Natural killer cell (primary cell): ENCODE measurements around the gene TRIM41. TPM values are rescaled to one million over a fixed set of nuclear protein-coding genes. Genes with fewer than 3 reads are reported as not detected.

Source experiments
- ATAC-seq, 3 donors: fragments of 150-1000 bp in 2 of 3; fragments of 200-7000 bp in 1 of 3; cut with Tn5 transposase; 1 replicate in 1 of 3; 2 replicates in 2 of 3; pipeline ENCODE4 v1.10.0; 2021; ENCODE audit warnings: mild to moderate bottlenecking in 2 of 3, moderate library complexity in 2 of 3
- DNase-seq, 2 donors: peaks; one replicate each; pipeline versions ENCODE4 v3.0.0 to v3.0.0-alpha.2; 2013 to 2021; ENCODE audit warnings: mixed read lengths in 1 of 2
- H3K27ac ChIP-seq: one replicate; pipeline ENCODE4 v1.5.1; 2013; ENCODE audit warnings: mild to moderate bottlenecking, low read length
- H3K27me3 ChIP-seq: one replicate; pipeline ENCODE4 v1.6.1; 2013; ENCODE audit warnings: low read length; ENCODE audit not compliant: control insufficient read depth, insufficient read depth
- H3K36me3 ChIP-seq: one replicate; pipeline ENCODE4 v1.6.1; 2013; ENCODE audit warnings: low read length; ENCODE audit not compliant: control insufficient read depth, insufficient read depth
- H3K4me1 ChIP-seq: one replicate; pipeline ENCODE4 v1.6.1; 2013; ENCODE audit warnings: low read length; ENCODE audit not compliant: control insufficient read depth, insufficient read depth
- H3K4me3 ChIP-seq: one replicate; pipeline ENCODE4 v1.5.1; 2013; ENCODE audit warnings: low read length
- H3K9me3 ChIP-seq: one replicate; pipeline ENCODE4 v1.6.1; 2013; ENCODE audit warnings: low read length; ENCODE audit not compliant: control insufficient read depth, insufficient read depth
- H3K27ac Mint-ChIP-seq, 2 donors: one replicate each; pipeline ENCODE4 v1.8.0; 2022; ENCODE audit warnings: mild to moderate bottlenecking in 2 of 2, mixed read lengths in 2 of 2, moderate library complexity in 1 of 2
- H3K27me3 Mint-ChIP-seq, 2 donors: one replicate each; pipeline ENCODE4 v1.8.0; 2022; ENCODE audit warnings: low read depth in 2 of 2, mixed read lengths in 2 of 2
- H3K36me3 Mint-ChIP-seq: one replicate; pipeline ENCODE4 v1.8.0; 2022; ENCODE audit warnings: mixed read lengths
- H3K4me1 Mint-ChIP-seq, 2 donors: one replicate each; pipeline ENCODE4 v1.8.0; 2022; ENCODE audit warnings: mixed read lengths in 2 of 2
- H3K4me3 Mint-ChIP-seq: one replicate; pipeline ENCODE4 v1.8.0; 2022; ENCODE audit warnings: mild to moderate bottlenecking, moderate library complexity, mixed read lengths
- H3K9me3 Mint-ChIP-seq, 2 donors: one replicate each; pipeline ENCODE4 v1.8.0; 2022; ENCODE audit warnings: mixed read lengths in 2 of 2
- CTCF ChIP-seq: fragments of 200-600 bp; IDR thresholded peaks from one replicate; pipeline ENCODE4 v1.8.0; 2022; ENCODE audit warnings: antibody characterized with exemption
- WGBS: methylation state at CpG from one replicate; pipeline ENCODE4 v1.1.7; 2013; ENCODE audit warnings: missing lambda C conversion rate; ENCODE audit not compliant: insufficient coverage; 5-methylcytosine and 5-hydroxymethylcytosine counted together
- intact Hi-C: fragments of 100-400 bp; cut with micrococcal nuclease; formaldehyde crosslinking; loops from one replicate; pipeline ENCODE4 v1.14.2; 2022
- total RNA-seq, 4 donors: library from RNA; stranded (reverse); fragments of 120-200 nt in 1 of 4; gene quantifications; one replicate each; pipeline versions ENCODE4 v1.2.3 to v1.2.4, GENCODE V29; 2013 to 2022

TRIM41 gene
- total RNA-seq, 3 donors from 2014 or later (not counting 1 experiment from before 2014, with no cell fraction given) = 33.4 to 41.6 (median 36.0) TPM

DNA sequence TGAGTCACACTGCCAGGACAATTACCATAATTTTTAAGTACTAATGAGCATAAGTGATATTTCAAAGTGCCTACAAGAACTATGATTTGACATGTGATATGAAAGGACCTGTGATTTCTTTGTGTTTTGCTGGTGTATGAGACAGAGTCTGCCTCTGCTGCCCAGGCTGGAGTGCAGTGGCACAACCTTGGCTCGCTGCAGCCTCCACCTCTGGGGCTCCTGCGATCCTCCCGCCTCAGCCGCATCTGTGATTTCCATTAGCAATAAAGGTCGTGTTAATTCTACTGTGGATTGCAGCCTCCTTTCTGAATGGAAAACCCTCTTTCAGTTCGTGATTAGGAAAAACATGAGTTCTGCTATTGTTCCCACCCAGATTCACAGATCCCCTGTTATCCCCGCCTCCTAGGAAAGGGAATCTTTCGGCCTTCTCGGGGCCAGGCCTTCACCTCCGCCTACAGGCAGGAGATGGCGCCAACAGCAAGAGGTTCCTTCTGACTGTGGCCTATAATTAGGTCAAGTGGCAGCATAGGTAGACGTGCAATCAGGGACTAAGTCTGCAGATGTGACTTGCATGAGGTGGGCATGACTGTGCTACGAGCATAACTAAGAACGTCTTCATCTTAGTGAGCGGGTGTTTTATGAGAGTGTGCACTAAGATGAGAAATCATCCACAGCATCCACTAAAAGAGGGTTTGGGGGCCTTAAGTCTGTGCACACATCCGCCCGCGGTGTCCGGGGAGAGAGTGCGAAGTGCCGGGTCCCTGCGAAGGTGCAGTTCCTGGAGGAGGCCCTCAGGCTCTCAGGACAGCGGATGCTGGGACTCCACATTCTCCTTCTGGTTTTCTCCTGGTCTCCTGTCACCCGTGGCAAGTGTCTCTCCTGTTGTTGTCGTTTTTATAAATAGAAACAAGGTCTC is 41.2 kb upstream of the TRIM41 start:
- Mint-ChIP-seq H3K27ac (peak overlapping the region; percentile 79 to 87), H3K4me3 (peak overlapping the region; percentile 83), H3K36me3 (no peaks in the 10 kb centered on the region), H3K9me3 (no peaks in the 10 kb centered on the region), H3K27me3 (peaks cover 0 to 7% of the 10 kb centered on the region in 2 donors), H3K4me1 (peaks cover 22 to 31% of the 10 kb centered on the region in 2 donors)
- H3K4me3 ChIP-seq = no peak overlapping the region
- ATAC-seq = peak; percentile 73 to 75 (median 74)
- H3K36me3 ChIP-seq = no peaks in the 10 kb centered on the region
- WGBS = 52% methylated on average over 25 of the region's 25 CpGs
- no peaks in the 10 kb centered on the region for H3K9me3 ChIP-seq
- peak; percentile 51 to 87 for DNase-seq
- TF ChIP-seq CTCF = peak; percentile 72
- peaks cover 37% of the 10 kb centered on the region for H3K4me1 ChIP-seq
- no peak overlapping the region for H3K27ac ChIP-seq
- intact Hi-C loops = loop anchor here (5.0 to 10.0 kb wide), 2 partner anchors 80 to 377 kb away; partner anchors contain the start of gene MGAT1
- no peaks in the 10 kb centered on the region for H3K27me3 ChIP-seq

DNA sequence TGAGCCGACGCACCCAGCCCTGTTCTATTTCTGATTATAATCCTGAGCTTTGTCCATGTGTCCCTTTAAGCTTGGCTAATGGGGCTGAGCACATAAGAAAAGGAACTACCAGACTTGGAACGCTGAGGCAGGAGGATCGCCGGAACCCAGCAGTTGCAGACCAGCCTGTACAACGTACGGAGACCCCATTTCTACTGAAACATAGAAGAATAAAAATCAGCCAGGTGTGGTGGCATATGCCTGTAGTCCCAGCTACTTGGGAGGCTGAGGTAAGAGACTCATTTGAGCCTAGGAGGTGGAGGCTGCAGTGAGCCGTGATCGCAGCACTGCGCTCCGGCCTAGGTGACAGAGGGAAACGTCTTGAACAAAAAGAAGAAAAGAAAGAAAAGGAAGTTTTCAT is 40.4 kb upstream of the TRIM41 start:
- Histone ChIP-seq H3K4me1 (peaks cover 40% of the 10 kb centered on the region), H3K4me3 (no peak overlapping the region), H3K36me3 (no peaks in the 10 kb centered on the region), H3K9me3 (no peaks in the 10 kb centered on the region), H3K27me3 (no peaks in the 10 kb centered on the region), H3K27ac (no peak overlapping the region)
- WGBS = 84% methylated on average over 12 of the region's 12 CpGs
- H3K9me3 Mint-ChIP-seq = no peaks in the 10 kb centered on the region
- DNase-seq (peak in 1 of 2 donors; percentile 45), ATAC-seq (no peak)
- H3K36me3 Mint-ChIP-seq = no peaks in the 10 kb centered on the region
- H3K27ac Mint-ChIP-seq = peak overlapping the region; percentile 79 to 87
- no peak for TF ChIP-seq CTCF
- H3K4me1 Mint-ChIP-seq = peaks cover 24 to 34% of the 10 kb centered on the region in 2 donors
- peak overlapping the region; percentile 83 for H3K4me3 Mint-ChIP-seq
- intact Hi-C loops = loop anchor here (5.0 to 10.0 kb wide), 2 partner anchors 80 to 378 kb away; partner anchors contain the start of gene MGAT1
- H3K27me3 Mint-ChIP-seq = peaks cover 0 to 3% of the 10 kb centered on the region in 2 donors

GRCh38 chr5:181184845-181185216 is 38.2 kb upstream of the TRIM41 start:
- Mint-ChIP-seq H3K4me3 (peak overlapping the region; percentile 97), H3K27ac (peak overlapping the region; percentile 84 to 91), H3K27me3 (peaks cover 6% of the 10 kb centered on the region in 2 donors), H3K36me3 (peaks cover 10% of the 10 kb centered on the region), H3K9me3 (no peaks in the 10 kb centered on the region), H3K4me1 (peaks cover 44 to 56% of the 10 kb centered on the region in 2 donors)
- H3K27ac ChIP-seq = no peak overlapping the region
- intact Hi-C loops = loop anchor here (5.0 to 10.0 kb wide), 2 partner anchors 83 to 380 kb away; partner anchors contain the start of gene MGAT1
- no peaks in the 10 kb centered on the region for H3K36me3 ChIP-seq
- no peaks in the 10 kb centered on the region for H3K9me3 ChIP-seq
- ATAC-seq = no peak
- TF ChIP-seq CTCF = no peak
- no peaks in the 10 kb centered on the region for H3K27me3 ChIP-seq
- no peak overlapping the region for H3K4me3 ChIP-seq
- DNase-seq = no peak
- peaks cover 51% of the 10 kb centered on the region for H3K4me1 ChIP-seq
- 85% methylated on average over 16 of the region's 16 CpGs for WGBS
